GM20000 (cell line): ENCODE data around the gene CHD6.

Source experiments
- DNase-seq: peaks from one replicate; pipeline ENCODE4 v3.0.0; 2012; ENCODE audit warnings: low spot score
- CTCF ChIP-seq: IDR thresholded peaks from 2 replicates; pipeline ENCODE4 v1.5.1; 2012; ENCODE audit warnings: mild to moderate bottlenecking, control low read depth; ENCODE audit errors: extremely low read depth, missing control alignments

The CHD6 gene

GRCh38 chr20:41482647-41483552, 135.3 kb downstream of the CHD6 start:
- no peak for TF ChIP-seq CTCF

GRCh38 chr20:41480054-41480770, 138.0 kb downstream of the CHD6 start:
- no peak for TF ChIP-seq CTCF
- peak; percentile 9 for DNase-seq

More at GRCh38 chr20:41482647-41483552, 135.3 kb downstream of the CHD6 start:
- no peak for DNase-seq

DNA sequence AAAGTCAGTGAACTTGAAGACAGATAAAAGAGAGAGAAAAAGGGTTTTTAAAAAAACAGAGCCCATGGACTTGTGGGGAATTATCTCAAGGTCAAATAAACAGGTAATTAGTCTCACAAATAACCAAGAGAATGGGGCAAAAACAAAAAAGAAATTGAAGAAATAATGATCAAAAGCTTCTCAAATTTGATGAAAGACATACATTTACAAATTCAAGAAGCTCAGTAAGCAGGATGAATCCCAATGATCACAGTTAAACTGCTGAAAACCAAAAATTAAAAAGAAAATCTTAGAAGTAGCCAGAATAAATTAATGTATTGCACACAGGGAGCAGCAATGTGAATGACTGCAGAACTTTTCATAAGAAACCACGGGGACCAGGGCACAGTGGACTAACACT, 139.1 kb downstream of the CHD6 start:
- DNase-seq = no peak
- no peak for TF ChIP-seq CTCF

GRCh38 chr20:41478026-41478425, 140.2 kb downstream of the CHD6 start:
- no peak for TF ChIP-seq CTCF
- DNase-seq = no peak

GRCh38 chr20:41476446-41476845, 141.7 kb downstream of the CHD6 start:
- DNase-seq = no peak
- no peak for TF ChIP-seq CTCF

DNA sequence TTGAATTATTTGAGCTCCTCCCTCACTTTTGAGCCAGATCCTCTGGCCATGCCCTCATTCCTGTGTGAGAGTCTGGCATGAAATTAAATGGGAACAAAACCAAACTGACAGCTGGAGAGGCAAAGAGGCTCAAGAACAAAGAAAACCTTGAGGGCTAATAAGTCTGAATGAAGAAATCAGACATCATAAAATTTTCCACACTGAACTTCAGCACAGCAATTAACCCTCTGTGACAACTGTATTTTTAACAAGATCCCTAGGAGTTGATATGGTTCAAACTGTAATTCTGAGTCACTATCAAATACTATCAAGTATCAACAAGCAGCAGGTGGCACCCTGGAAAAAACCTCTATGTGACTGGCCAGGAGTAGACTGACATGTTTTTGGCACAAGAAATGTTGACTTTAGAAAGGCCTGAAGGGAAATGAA, 142.2 kb downstream of the CHD6 start:
- no peak for DNase-seq
- no peak for TF ChIP-seq CTCF

DNA sequence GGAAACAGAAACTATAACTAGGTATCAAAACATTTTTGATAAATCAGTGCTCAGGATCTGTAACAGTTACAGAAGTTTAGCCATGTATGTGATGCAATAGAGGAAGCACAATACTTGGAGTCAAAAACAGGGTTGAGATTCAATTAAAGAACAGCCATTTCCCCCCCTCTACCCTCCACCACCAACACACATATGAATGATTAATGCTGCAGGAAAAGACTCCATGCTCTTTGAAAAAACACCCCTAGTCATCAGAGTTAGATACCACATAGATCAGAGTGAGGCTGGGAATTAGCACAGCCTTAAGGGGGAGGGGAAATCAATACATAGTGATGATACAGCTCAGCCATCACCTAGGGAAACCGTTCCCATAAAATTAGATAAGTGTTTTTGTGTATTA, 142.7 kb downstream of the CHD6 start:
- DNase-seq = no peak
- TF ChIP-seq CTCF = no peak
